NCI-H345 treated with DMSO at 0.1 percent for 48 hours (cell line): Measurements from ENCODE around the gene PDK2.

Source experiments
- DNase-seq: peaks from one replicate; lab custom pipeline; 2025; ENCODE audit not compliant: unreplicated experiment; lab: John Stamatoyannopoulos, UW

Gene PDK2

GRCh38 chr17:50115756-50116155, 20.6 kb downstream of the PDK2 start:
- no peak for DNase-seq

DNA sequence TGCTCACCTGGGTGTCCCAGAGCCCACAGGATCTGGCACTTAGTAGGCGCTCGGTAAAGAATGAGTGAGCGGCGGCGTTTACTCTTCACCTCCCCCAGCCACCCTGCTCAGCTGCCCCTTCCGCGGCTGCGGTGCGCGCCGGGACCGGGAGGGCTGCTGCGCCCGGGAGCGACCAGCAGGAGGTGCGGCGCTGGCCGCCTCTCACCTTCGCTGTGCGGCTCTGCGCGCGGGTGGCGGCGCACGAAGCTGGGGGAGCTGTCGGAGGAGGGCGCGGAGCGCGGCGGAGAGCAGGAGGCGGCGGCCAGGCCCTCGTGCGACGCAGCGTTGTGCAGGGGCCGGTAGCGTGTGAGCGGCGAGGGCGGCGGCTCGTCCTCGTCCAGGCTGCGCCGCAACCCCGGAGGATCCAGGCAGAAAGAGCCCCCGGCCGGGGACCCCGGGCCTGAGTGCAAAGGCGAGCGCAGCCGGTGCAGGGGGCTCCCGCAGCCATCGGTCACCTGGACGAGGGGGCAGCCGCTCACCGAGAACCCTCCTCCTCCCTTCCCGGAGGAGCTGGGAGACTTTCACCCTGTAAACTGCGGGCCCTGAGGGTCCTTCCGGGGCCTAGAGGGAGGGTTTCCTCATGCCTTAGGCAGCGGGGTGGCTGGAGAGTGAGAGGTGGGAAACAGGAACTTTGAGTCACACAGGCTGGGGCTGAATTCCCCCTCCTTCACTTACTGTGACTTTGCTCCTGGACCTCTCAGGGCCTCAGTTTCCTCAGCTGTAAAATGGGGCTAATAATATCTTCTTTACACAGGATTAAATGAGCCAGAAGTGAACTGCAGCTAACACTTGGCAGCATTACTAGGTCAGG, 22.3 kb downstream of the PDK2 start:
- no peak for DNase-seq

GRCh38 chr17:50118076-50118827, 23.1 kb downstream of the PDK2 start:
- no peak for DNase-seq

DNA sequence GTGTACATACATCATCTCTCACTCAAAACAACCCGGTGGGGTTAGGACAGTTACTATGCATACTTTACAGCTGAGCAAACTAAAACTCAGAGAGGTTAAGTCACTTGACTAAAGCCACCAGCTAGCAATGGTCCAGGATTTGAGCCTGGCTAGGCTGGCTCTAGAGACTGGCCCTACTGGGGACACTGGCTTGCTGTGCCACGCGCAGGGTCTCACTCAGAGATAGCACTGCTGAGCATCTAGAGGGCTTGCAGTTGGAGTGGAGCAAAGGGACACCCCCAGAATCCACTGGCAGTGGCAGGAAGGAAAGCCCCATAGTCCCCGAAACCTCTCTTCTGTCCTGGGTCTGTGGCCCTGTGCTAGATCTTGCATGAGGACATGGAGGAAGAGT, 23.7 kb downstream of the PDK2 start:
- DNase-seq, result no peak

GRCh38 chr17:50120475-50121253, 25.5 kb downstream of the PDK2 start:
- DNase-seq, result no peak

DNA sequence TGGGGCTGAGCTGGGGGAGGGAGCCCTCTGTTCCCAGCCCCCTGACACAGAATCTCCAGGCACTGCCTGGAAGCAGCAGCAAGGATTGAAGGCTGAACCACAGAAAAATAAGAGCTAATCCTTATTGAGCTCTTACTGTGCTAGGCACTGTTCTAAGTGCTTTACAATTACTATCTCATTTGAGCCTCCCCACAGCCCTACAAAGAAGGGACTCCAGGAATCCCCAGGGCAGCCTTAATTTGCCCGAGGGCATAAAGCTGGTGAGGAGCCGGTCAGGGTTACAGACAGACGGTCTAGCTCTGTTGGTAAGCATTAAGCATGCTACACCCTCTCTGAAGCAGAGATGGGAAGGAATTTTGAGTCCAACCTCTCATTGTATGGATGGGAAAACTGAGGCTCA, 27.8 kb downstream of the PDK2 start:
- DNase-seq, result no peak

- peak; percentile 14 for DNase-seq
These were observed 28.6 kb downstream of the PDK2 start for GRCh38 chr17:50123649-50124349.

DNA sequence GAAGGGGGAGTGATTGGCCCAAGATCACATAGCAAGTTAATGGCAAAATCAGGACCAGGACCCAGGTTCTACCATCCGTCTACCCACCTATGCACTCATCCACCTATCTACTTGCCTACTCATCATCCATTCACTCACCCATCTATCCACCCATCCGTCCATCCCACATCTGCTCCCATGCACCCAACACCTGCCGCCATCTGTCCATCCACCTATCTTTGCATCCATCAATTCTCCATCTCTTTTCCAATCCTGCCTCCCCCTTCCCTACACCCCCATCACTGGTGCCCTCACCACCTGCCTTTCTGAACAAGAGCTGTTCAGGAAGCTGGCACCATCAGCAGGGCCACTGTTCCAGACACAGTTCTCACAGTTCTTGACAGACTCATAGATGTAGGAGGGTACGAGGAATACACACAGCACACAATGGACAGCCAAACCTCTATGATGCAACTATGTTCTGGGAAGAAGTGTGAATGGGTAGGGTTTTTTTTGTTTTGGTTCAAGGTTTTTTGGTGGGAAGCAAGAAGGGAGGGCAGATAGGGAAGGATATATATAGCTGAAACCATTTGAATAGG, 30.4 kb downstream of the PDK2 start:
- DNase-seq, result no peak

DNA sequence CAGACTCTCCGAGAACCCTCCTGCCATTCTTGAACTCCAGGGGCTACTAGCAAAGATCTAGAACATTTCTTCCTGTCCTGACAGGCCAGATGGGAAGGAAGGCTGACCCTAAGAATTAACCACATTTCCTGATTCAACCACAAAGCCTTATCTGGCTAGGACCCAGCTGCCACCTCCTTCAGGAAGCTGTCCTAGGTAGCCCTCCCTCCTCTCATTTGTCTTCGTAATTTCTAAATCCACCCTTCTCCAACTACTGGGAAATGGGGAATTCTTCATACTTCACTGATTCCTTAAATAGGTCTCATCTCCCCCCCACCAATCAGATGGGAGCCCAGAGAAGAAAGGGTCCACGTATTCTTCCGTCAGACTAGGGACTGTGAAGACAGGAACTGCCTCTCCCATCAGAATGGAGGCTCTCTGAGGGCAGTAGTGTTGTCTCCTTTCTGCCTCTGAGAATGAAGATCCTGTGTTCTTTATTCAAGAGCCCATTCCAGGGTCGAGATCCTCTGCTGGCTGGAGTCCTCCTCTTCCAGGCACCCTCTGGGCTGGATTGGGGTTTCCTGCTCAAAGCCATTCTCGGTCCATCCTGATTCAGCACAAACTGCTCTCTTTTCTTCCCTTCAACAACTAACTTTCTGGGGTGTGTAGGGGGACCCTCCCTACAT, 32.7 kb downstream of the PDK2 start:
- DNase-seq, result no peak

- no peak for DNase-seq
These were observed 33.5 kb downstream of the PDK2 start for GRCh38 chr17:50128441-50129352.

DNA sequence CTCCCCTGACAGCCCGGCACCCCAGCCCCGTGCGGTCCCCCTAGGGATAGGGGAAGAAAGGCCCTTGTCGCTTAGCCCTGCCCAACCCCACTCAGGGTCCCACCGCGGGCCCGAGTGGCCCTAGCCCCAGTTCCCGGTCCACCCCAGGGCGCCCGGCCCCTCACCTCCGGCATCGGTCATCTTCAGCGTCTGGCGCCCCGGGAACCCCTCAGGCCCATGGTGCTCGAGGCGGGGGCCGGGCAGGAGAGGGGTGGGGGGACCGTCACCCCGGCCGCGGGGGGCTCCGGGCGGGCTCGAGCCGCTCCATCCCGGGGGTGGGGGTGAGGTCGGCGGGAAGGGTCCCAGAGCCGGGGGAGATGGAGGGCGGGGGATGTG, 34.2 kb downstream of the PDK2 start:
- no peak for DNase-seq

GRCh38 chr17:50129728-50130558, 34.8 kb downstream of the PDK2 start, which contains the start of gene SAMD14:
SAMD14 (minus strand) TSS chr17:50130160; CDS start chr17:50124959, 5,201 bp downstream.
- no peak for DNase-seq

DNA sequence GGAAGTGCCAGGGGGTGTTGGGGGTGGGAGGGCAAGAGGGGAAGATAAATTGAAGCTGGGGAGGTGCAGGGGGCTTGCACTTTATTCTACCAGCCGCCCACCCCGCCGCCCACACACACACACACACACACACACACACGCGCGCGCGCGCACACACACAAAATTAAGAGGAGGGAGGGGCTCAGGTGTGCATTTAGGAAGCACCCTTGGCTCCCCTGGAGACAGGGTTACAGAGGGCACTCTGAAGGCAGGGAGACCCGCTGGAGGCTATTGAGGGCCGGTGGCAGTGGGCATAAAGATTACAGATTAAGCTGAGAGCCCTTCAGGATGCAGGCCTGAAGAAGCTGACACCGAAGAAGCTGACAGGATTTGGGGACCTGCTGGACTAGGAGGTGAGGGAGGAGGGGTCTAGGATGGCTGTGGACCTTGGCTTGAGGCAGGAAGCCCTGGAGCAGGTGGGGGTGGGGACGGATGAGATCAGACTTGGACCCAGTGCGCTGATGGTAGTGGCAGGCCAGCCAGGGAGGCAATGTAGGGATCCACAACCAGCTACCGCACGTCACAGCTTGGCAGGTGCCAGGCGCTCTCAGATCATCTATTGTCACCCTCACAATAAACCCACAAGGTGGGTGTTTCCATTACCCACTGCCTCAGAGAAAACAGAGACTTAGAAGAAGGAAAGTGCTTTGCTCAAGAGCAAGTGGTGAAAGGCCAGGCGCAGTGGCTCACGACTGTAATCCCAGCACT, 35.6 kb downstream of the PDK2 start:
- peak; percentile 30 for DNase-seq

DNA sequence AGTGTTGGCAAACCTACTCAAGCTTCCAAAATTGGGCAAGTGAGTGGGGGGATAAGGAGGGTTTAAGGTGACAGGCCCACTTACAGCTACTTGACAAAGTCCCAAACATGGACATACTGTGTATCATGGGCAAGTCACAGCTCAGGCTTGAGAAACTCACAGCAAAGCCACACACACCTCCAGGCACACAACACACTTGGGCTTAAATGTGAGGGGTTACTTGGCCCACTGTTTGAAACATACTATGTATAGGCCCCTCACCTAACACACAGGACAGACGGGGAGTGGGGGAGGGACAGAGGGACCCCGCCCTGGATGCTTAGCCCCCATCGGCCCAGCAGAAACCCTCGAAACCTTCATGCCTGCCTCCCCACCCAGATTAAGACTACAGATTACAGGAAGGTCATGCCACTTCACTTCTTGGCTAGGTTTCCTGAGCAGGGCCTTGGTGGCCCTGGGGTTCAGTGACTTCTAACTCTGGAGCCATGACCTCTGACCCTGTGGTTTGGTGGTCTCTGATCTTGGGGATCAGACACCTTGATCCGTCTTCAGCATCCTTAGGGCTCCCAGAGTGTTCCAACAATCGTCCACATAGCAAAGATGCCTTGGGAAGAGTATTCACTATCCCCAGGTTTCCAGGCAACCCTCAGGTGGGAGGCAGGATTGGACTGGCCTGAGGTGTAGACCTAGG, 37.1 kb downstream of the PDK2 start:
- no peak for DNase-seq

DNA sequence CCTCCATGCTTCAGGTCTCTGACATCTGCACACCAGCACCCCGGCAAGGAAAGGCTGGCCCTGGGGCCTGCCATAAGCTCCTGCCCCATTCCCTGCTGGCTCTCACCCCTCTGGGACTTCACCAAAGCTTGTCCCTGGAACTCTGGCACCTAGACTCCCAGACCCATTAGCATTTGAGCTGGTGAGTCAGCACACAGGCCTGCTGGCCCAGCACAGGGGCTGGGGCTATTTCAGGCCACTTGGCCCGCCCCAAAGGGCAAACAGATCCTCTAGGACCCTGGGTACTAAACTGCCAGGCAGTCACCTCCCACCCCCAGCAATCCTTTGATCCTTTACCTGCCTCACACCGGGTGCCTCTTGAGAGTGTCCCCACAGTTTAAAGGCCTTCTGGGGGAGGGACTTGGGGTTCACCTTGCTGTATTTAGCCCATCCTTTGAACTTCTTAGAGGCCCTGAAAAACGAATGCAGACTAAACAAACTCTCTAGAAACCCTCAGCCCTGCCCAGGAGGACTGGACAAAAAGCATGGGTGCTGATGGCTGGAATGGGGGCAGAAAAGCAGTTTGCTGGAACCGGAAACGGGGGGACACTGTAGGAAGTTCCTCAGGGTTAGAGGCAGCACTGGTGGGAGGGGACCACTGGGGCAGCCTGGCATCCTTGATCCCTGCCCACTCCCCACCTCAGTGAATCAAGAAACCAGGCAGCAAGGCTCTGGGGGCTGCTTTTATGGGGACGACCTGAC, 38.0 kb downstream of the PDK2 start:
- DNase-seq, result no peak

GRCh38 chr17:50133769-50134099, 38.6 kb downstream of the PDK2 start:
- DNase-seq, result no peak
